ENCODE data around the gene METTL25B.

DNA sequence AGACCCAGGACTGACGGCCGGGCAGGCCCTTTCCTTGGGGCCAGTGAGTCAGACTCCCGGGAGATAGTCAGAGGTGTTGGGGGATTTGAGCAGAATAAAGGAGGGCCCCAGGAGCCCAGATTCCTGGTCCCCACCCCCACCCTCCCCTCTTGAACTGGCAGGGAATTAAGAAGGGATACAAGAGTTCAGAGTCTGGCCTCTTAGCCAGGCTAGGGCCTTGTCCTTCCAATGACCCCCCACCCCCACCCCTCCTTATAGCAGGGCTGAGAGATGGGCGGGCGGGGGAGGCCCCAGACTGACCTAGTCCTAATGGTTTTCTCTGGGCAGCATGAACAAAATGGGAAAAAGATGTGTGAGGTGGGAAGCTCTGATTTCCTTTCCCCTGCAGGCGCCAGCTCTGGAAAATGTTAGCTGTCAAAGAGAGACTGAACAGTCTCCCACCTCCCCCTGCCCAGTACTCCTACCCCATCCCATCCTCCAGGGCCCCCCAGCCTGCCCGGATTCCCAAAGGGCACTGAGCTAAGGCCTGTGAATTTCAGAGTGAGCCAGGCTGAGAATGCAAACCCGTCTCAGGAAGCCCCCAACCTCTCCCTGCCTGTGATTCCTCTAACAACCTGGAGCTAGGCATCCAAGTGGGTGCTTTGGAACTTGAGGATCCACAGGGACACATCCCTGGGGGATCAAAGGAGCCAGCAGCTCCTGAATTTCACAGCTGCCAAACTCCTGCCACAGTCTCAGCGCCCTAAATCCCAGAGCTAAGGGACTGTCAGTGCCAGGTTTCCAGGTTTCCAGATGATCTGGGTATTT lies 17.1 kb upstream of the METTL25B start:
- TF ChIP-seq POLR2A (IDR thresholded peaks at IDR 0.05; ENCODE audit: low read depth, low read length) (no peak), POLR2AphosphoS5 (IDR thresholded peaks at IDR 0.05; ENCODE audit: low read depth, low read length) (no peak), TAF1 (IDR thresholded peaks at IDR 0.05; ENCODE audit: low read depth, low read length) (no peak), SPI1 (IDR thresholded peaks at IDR 0.05; ENCODE audit: low read depth, low read length) (no peak), POU2F2 (IDR thresholded peaks at IDR 0.05; ENCODE audit: low read depth, low read length) (no peak), PAX5 (IDR thresholded peaks at IDR 0.05; ENCODE audit: insufficient read depth, low read length, severe bottlenecking) (no peak)
